Measurements from ENCODE around the gene FANCB. TPM values are rescaled to one million over a fixed set of nuclear protein-coding genes. Genes with fewer than 3 reads are reported as not detected.

Gene FANCB
- total and polyA plus RNA-seq, 2 of the 13 experiments (the other 11 are each of a cell fraction or from before 2014, with no cell fraction given) = 1.0 to 5.8 TPM

GRCh38 chrX:14872851-14873675 is at the start of gene FANCB, which contains the start of gene MOSPD2 (continued):
- TF ChIP-seq, protein P1, sequence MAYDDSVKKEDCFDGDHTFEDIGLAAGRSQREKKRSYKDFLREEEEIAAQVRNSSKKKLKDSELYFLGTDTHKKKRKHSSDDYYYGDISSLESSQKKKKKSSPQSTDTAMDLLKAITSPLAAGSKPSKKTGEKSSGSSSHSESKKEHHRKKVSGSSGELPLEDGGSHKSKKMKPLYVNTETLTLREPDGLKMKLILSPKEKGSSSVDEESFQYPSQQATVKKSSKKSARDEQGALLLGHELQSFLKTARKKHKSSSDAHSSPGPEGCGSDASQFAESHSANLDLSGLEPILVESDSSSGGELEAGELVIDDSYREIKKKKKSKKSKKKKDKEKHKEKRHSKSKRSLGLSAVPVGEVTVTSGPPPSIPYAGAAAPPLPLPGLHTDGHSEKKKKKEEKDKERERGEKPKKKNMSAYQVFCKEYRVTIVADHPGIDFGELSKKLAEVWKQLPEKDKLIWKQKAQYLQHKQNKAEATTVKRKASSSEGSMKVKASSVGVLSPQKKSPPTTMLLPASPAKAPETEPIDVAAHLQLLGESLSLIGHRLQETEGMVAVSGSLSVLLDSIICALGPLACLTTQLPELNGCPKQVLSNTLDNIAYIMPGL (CRISPR knock-in tag; IDR thresholded peaks at IDR 0.05; ENCODE audit: borderline replicate concordance in 1 of 2, low read depth in 1 of 2) = no peak
- TF ChIP-seq MED8 (CRISPR knock-in tag; IDR thresholded peaks at IDR 0.05; ENCODE audit: insufficient replicate concordance) (no peak), E2F5 (CRISPR knock-in tag; conservative IDR thresholded peaks at IDR 0.05) (peak; percentile 96), MIER2 (CRISPR knock-in tag; IDR thresholded peaks at IDR 0.05) (no peak), ZNF878 (CRISPR knock-in tag; IDR thresholded peaks at IDR 0.05) (no peak; the same call in 1 of the 2 replicates), ZKSCAN1 (IDR thresholded peaks at IDR 0.05; ENCODE audit: low read length) (no peak), TEAD2 (CRISPR knock-in tag; IDR thresholded peaks at IDR 0.05) (no peak), RXRA (CRISPR knock-in tag; IDR thresholded peaks at IDR 0.05) (no peak), BRD4 (CRISPR knock-in tag; IDR thresholded peaks at IDR 0.05) (no peak), SALL1 (CRISPR knock-in tag; IDR thresholded peaks at IDR 0.05) (peak; percentile 32; the same call in 1 of the 2 replicates), ZNF383 (CRISPR knock-in tag; IDR thresholded peaks at IDR 0.05; ENCODE audit: borderline replicate concordance) (no peak), MYC (CRISPR knock-in tag; IDR thresholded peaks at IDR 0.05; ENCODE audit: borderline replicate concordance) (no peak), ZNF30 (CRISPR knock-in tag; IDR thresholded peaks at IDR 0.05) (no peak), STAT6 (CRISPR knock-in tag; IDR thresholded peaks at IDR 0.05; ENCODE audit: borderline replicate concordance) (no peak), KDM6A (CRISPR knock-in tag; IDR thresholded peaks at IDR 0.05; ENCODE audit: low read depth) (no peak), MEIS2 (CRISPR knock-in tag; IDR thresholded peaks at IDR 0.05) (no peak), KLF15 (CRISPR knock-in tag; IDR thresholded peaks at IDR 0.05; ENCODE audit: borderline replicate concordance) (no peak), SNAI1 (CRISPR knock-in tag; IDR thresholded peaks at IDR 0.05; ENCODE audit: borderline replicate concordance) (no peak), ZNF780A (CRISPR knock-in tag; IDR thresholded peaks at IDR 0.05) (no peak)
- TF ChIP-seq, protein P2, sequence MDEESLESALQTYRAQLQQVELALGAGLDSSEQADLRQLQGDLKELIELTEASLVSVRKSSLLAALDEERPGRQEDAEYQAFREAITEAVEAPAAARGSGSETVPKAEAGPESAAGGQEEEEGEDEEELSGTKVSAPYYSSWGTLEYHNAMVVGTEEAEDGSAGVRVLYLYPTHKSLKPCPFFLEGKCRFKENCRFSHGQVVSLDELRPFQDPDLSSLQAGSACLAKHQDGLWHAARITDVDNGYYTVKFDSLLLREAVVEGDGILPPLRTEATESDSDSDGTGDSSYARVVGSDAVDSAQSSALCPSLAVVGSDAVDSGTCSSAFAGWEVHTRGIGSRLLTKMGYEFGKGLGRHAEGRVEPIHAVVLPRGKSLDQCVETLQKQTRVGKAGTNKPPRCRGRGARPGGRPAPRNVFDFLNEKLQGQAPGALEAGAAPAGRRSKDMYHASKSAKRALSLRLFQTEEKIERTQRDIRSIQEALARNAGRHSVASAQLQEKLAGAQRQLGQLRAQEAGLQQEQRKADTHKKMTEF (CRISPR knock-in tag; IDR thresholded peaks at IDR 0.05) = peak; percentile 17; the same call in 1 of the 2 replicates
- TF ChIP-seq, protein P3, sequence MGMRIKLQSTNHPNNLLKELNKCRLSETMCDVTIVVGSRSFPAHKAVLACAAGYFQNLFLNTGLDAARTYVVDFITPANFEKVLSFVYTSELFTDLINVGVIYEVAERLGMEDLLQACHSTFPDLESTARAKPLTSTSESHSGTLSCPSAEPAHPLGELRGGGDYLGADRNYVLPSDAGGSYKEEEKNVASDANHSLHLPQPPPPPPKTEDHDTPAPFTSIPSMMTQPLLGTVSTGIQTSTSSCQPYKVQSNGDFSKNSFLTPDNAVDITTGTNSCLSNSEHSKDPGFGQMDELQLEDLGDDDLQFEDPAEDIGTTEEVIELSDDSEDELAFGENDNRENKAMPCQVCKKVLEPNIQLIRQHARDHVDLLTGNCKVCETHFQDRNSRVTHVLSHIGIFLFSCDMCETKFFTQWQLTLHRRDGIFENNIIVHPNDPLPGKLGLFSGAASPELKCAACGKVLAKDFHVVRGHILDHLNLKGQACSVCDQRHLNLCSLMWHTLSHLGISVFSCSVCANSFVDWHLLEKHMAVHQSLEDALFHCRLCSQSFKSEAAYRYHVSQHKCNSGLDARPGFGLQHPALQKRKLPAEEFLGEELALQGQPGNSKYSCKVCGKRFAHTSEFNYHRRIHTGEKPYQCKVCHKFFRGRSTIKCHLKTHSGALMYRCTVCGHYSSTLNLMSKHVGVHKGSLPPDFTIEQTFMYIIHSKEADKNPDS (CRISPR knock-in tag; IDR thresholded peaks at IDR 0.05) = no peak
